H9 (cell line): ENCODE measurements around the gene LRP1B. TPM values are rescaled to one million over a fixed set of nuclear protein-coding genes. Genes with fewer than 3 reads are reported as not detected.

Experiments
- DNase-seq: peaks from one replicate; pipeline ENCODE4 v3.0.0-alpha.2; 2017
- H2AFZ ChIP-seq: one replicate; pipeline ENCODE4 v1.6.1; 2013; ENCODE audit warnings: mild to moderate bottlenecking, low read length, control low read depth, moderate library complexity
- H2AK5ac ChIP-seq: 2 replicates; pipeline ENCODE4 v1.6.1; 2013; ENCODE audit warnings: low read length, control low read depth, mixed read lengths; ENCODE audit not compliant: insufficient read length
- H2BK120ac ChIP-seq: one replicate; pipeline ENCODE4 v1.6.1; 2013; ENCODE audit warnings: low read depth, mild to moderate bottlenecking, low read length, control low read depth, inconsistent platforms; ENCODE audit not compliant: poor library complexity, severe bottlenecking
- H2BK12ac ChIP-seq: 2 replicates; pipeline ENCODE4 v1.6.1; 2013; ENCODE audit warnings: low read length, control low read depth, mixed read lengths, low read depth; ENCODE audit not compliant: insufficient read length
- H2BK15ac ChIP-seq: 2 replicates; pipeline ENCODE4 v1.6.1; 2013; ENCODE audit warnings: low read depth, low read length, control low read depth
- H2BK20ac ChIP-seq: one replicate; pipeline ENCODE4 v1.6.1; 2013; ENCODE audit warnings: low read depth, mild to moderate bottlenecking, low read length, control low read depth, inconsistent platforms; ENCODE audit not compliant: poor library complexity, severe bottlenecking
- H2BK5ac ChIP-seq: 2 replicates; pipeline ENCODE4 v1.6.1; 2013; ENCODE audit warnings: low read length, control low read depth, mixed read lengths; ENCODE audit not compliant: insufficient read length
- H3K14ac ChIP-seq: 2 replicates; pipeline ENCODE4 v1.6.1; 2013; ENCODE audit warnings: low read length, control low read depth; ENCODE audit not compliant: insufficient read depth
- H3K18ac ChIP-seq: 2 replicates; pipeline ENCODE4 v1.6.1; 2013; ENCODE audit warnings: low read depth, mild to moderate bottlenecking, mixed read lengths, low read length, control low read depth; ENCODE audit not compliant: insufficient read length
- H3K23ac ChIP-seq: 2 replicates; pipeline ENCODE4 v1.6.1; 2013; ENCODE audit warnings: low read length, control low read depth, mixed read lengths, low read depth; ENCODE audit not compliant: insufficient read length
- H3K23me2 ChIP-seq: 2 replicates; pipeline ENCODE4 v1.6.1; 2013; ENCODE audit warnings: low read depth, mild to moderate bottlenecking, mixed read lengths, low read length, control low read depth; ENCODE audit not compliant: insufficient read length, poor library complexity, severe bottlenecking
- H3K27ac ChIP-seq: 2 replicates; pipeline ENCODE4 v1.5.1; 2013; ENCODE audit warnings: low read length, control low read depth, mixed read lengths, low read depth; ENCODE audit not compliant: insufficient read length
- H3K27me3 ChIP-seq: 2 replicates; pipeline ENCODE4 v1.6.1; 2013; ENCODE audit warnings: low read length, control low read depth, inconsistent platforms; ENCODE audit not compliant: insufficient read depth
- H3K4ac ChIP-seq: 2 replicates; pipeline ENCODE4 v1.6.1; 2013; ENCODE audit warnings: low read depth, mild to moderate bottlenecking, control low read depth, inconsistent platforms, low read length, moderate library complexity
- H3K4me1 ChIP-seq: 2 replicates; pipeline ENCODE4 v1.6.1; 2013; ENCODE audit warnings: low read length, control low read depth, inconsistent platforms; ENCODE audit not compliant: insufficient read depth
- H3K4me2 ChIP-seq: 2 replicates; pipeline ENCODE4 v1.6.1; 2013; ENCODE audit warnings: low read length, control low read depth, mixed read lengths; ENCODE audit not compliant: insufficient read length, insufficient read depth
- H3K56ac ChIP-seq: 2 replicates; pipeline ENCODE4 v1.6.1; 2013; ENCODE audit warnings: low read depth, mild to moderate bottlenecking, mixed read lengths, low read length, control low read depth; ENCODE audit not compliant: insufficient read length
- H3K79me1 ChIP-seq: 2 replicates; pipeline ENCODE4 v1.6.1; 2013; ENCODE audit warnings: low read depth, mild to moderate bottlenecking, moderate library complexity, low read length, control low read depth, inconsistent platforms; ENCODE audit not compliant: insufficient read depth, poor library complexity, severe bottlenecking
- H3K79me2 ChIP-seq: 2 replicates; pipeline ENCODE4 v1.6.1; 2013; ENCODE audit warnings: low read length, control low read depth, inconsistent platforms; ENCODE audit not compliant: insufficient read depth
- H3K9ac ChIP-seq: 2 replicates; pipeline ENCODE4 v1.6.1; 2013; ENCODE audit warnings: low read length, control low read depth, mixed read lengths; ENCODE audit not compliant: insufficient read length; ENCODE audit errors: extremely low read depth
- H3K9me3 ChIP-seq: one replicate; pipeline ENCODE4 v1.6.1; 2013; ENCODE audit warnings: low read depth, low read length, inconsistent platforms; ENCODE audit not compliant: control insufficient read depth
- H3T11ph ChIP-seq: one replicate; pipeline ENCODE4 v1.6.1; 2013; ENCODE audit warnings: mild to moderate bottlenecking, low read length, control low read depth, inconsistent platforms
- H4K20me1 ChIP-seq: one replicate; pipeline ENCODE4 v1.6.1; 2013; ENCODE audit not compliant: control insufficient read depth, insufficient read length, insufficient read depth
- H4K5ac ChIP-seq: 2 replicates; pipeline ENCODE4 v1.6.1; 2013; ENCODE audit warnings: low read depth, mild to moderate bottlenecking, mixed read lengths, low read length, control low read depth; ENCODE audit not compliant: insufficient read length
- H4K8ac ChIP-seq: replicated peaks from 2 replicates; pipeline ENCODE4 v1.6.1; 2013; ENCODE audit warnings: low read length, control low read depth, mixed read lengths, low read depth; ENCODE audit not compliant: insufficient read length
- H4K91ac ChIP-seq: 2 replicates; pipeline ENCODE4 v1.6.1; 2013; ENCODE audit warnings: low read depth, mild to moderate bottlenecking, moderate library complexity, mixed read lengths, low read length, control low read depth; ENCODE audit not compliant: insufficient read length
- H3K27ac Mint-ChIP-seq, 3 experiments: 2 replicates in 2 of 3; 3 replicates in 1 of 3; pipeline ENCODE4 v1.8.0; 2020 to 2021; ENCODE audit warnings: mixed read lengths in 3 of 3, mild to moderate bottlenecking in 1 of 3, moderate library complexity in 1 of 3
- H3K27me3 Mint-ChIP-seq: 2 replicates; pipeline ENCODE4 v1.8.0; 2021; ENCODE audit warnings: low read depth, mild to moderate bottlenecking, moderate library complexity, mixed read lengths
- H3K36me3 Mint-ChIP-seq, 3 experiments: 2 replicates in 2 of 3; 3 replicates in 1 of 3; pipeline ENCODE4 v1.8.0; 2020 to 2021; ENCODE audit warnings: low read depth in 3 of 3, mixed read lengths in 3 of 3; ENCODE audit not compliant: insufficient read depth in 1 of 3
- H3K4me1 Mint-ChIP-seq, 2 experiments: 2 replicates each; pipeline ENCODE4 v1.8.0; 2020; ENCODE audit warnings: mixed read lengths in 2 of 2
- H3K4me3 Mint-ChIP-seq, 2 experiments: 2 replicates in 1 of 2; 3 replicates in 1 of 2; pipeline ENCODE4 v1.8.0; 2020 to 2021; ENCODE audit warnings: mild to moderate bottlenecking in 2 of 2, mixed read lengths in 2 of 2, moderate library complexity in 1 of 2
- H3K9me3 Mint-ChIP-seq, 2 experiments: 2 replicates in 1 of 2; 3 replicates in 1 of 2; pipeline ENCODE4 v1.8.0; 2020; ENCODE audit warnings: mild to moderate bottlenecking in 2 of 2, mixed read lengths in 2 of 2, moderate library complexity in 1 of 2
- total RNA-seq: library from RNA; stranded (reverse); gene quantifications from 2 replicates; pipeline ENCODE4 v1.2.1, GENCODE V29; 2021
- TF ChIP-seq, protein P1 (sequence below): fragments of 200-600 bp; sonication (generic); conservative IDR thresholded peaks from 3 replicates; pipeline ENCODE4 v1.8.0; 2021; ENCODE audit warnings: antibody characterized with exemption, mild to moderate bottlenecking

LRP1B gene
- total RNA-seq, 1 experiment from 2014 or later: not detected

DNA sequence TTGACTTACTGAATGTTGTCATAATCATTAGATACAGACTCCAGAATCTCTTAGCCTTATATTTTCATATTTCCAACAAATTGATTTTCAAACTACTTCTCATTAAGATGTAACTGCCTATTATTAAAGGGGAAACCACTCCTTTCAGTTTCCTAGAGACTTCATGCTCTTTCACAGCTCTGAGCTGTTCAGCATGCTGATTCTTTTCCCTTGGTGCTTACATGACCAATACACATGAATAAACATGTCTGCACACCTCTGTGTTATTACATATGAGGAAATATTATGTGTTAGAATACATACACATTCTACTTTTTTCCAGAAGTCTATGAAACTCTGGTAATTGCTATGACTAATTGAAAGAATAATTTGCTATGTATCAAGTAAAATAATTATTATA is 200.0 kb downstream of the LRP1B start:
- Histone ChIP-seq H3K4me1 (no peaks in the 10 kb centered on the region), H3K79me2 (no peaks in the 10 kb centered on the region), H3K79me1 (no peaks in the 10 kb centered on the region), H3K27me3 (no peaks in the 10 kb centered on the region), H4K8ac (no peak overlapping the region), H3K18ac (no peak overlapping the region), H3K4ac (no peak overlapping the region), H4K5ac (no peak overlapping the region), H2BK20ac (no peak overlapping the region), H2BK5ac (no peak overlapping the region), H2BK12ac (no peak overlapping the region), H3K23ac (no peak overlapping the region), H2BK120ac (no peak overlapping the region), H2BK15ac (no peak overlapping the region), H3K9ac (no peak overlapping the region), H3K27ac (no peak overlapping the region), H2AK5ac (no peak overlapping the region), H4K91ac (no peak overlapping the region), H3K14ac (no peak overlapping the region), H3K23me2 (no peaks in the 10 kb centered on the region), H4K20me1 (no peaks in the 10 kb centered on the region), H3K4me2 (no peak overlapping the region), H3K9me3 (no peaks in the 10 kb centered on the region), H2AFZ (no peak overlapping the region), H3T11ph (no peak overlapping the region), H3K56ac (no peak overlapping the region)
- TF ChIP-seq, protein P1, sequence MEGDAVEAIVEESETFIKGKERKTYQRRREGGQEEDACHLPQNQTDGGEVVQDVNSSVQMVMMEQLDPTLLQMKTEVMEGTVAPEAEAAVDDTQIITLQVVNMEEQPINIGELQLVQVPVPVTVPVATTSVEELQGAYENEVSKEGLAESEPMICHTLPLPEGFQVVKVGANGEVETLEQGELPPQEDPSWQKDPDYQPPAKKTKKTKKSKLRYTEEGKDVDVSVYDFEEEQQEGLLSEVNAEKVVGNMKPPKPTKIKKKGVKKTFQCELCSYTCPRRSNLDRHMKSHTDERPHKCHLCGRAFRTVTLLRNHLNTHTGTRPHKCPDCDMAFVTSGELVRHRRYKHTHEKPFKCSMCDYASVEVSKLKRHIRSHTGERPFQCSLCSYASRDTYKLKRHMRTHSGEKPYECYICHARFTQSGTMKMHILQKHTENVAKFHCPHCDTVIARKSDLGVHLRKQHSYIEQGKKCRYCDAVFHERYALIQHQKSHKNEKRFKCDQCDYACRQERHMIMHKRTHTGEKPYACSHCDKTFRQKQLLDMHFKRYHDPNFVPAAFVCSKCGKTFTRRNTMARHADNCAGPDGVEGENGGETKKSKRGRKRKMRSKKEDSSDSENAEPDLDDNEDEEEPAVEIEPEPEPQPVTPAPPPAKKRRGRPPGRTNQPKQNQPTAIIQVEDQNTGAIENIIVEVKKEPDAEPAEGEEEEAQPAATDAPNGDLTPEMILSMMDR: no peak
- Mint-ChIP-seq H3K4me3 (no peak overlapping the region), H3K27me3 (no peaks in the 10 kb centered on the region), H3K4me1 (peaks cover 0 to 3% of the 10 kb centered on the region in 2 experiments; a peak in 1 of 4 replicates), H3K36me3 (no peaks in the 10 kb centered on the region), H3K27ac (no peak overlapping the region), H3K9me3 (no peaks in the 10 kb centered on the region; a peak in 1 of 5 replicates)
- no peak for DNase-seq
